MM.1S (cell line): Measurements from ENCODE around the gene POLE.

ENCODE experiments used
- DNase-seq: peaks from one replicate; pipeline ENCODE4 v3.0.0-alpha.2; 2015
- H2AFZ ChIP-seq: fragments of 300-600 bp; sonication (generic); 2 replicates; pipeline ENCODE4 v1.6.0; 2016; ENCODE audit warnings: antibody characterized with exemption, low read length
- H3F3A ChIP-seq: fragments of 300-600 bp; sonication (generic); 2 replicates; pipeline ENCODE4 v1.6.1; 2016; ENCODE audit warnings: mild to moderate bottlenecking, antibody characterized with exemption, low read length, moderate library complexity, mixed read lengths; ENCODE audit not compliant: insufficient read depth
- H3K27ac ChIP-seq: fragments of 300-600 bp; sonication (generic); 2 replicates; pipeline ENCODE4 v1.5.1; 2016; ENCODE audit warnings: mild to moderate bottlenecking, low read length
- H3K27me3 ChIP-seq: fragments of 300-600 bp; sonication (generic); replicated peaks from 2 replicates; pipeline ENCODE4 v1.6.0; 2016; ENCODE audit warnings: low read length; ENCODE audit not compliant: insufficient read depth
- H3K36me3 ChIP-seq: fragments of 300-600 bp; sonication (generic); replicated peaks from 2 replicates; pipeline ENCODE4 v1.6.1; 2016; ENCODE audit warnings: mild to moderate bottlenecking, low read length, mixed read lengths; ENCODE audit not compliant: insufficient read depth
- H3K4me1 ChIP-seq: fragments of 300-600 bp; sonication (generic); 2 replicates; pipeline ENCODE4 v1.6.1; 2016; ENCODE audit warnings: low read length, mixed read lengths
- H3K4me2 ChIP-seq: fragments of 300-600 bp; sonication (generic); 2 replicates; pipeline ENCODE4 v1.6.0; 2016; ENCODE audit warnings: low read depth, low read length
- H3K4me3 ChIP-seq: fragments of 300-600 bp; sonication (generic); 2 replicates; pipeline ENCODE4 v1.5.1; 2016; ENCODE audit warnings: low read length, mixed read lengths
- H3K79me2 ChIP-seq: fragments of 300-600 bp; sonication (generic); 2 replicates; pipeline ENCODE4 v1.6.1; 2016; ENCODE audit warnings: mixed run types, low read length, mixed read lengths
- H3K9ac ChIP-seq: fragments of 300-600 bp; sonication (generic); 2 replicates; pipeline ENCODE4 v1.6.1; 2016; ENCODE audit warnings: low read length, mixed read lengths
- H3K9me2 ChIP-seq: fragments of 300-600 bp; sonication (generic); replicated peaks from 2 replicates; pipeline ENCODE4 v1.6.1; 2016; ENCODE audit warnings: mild to moderate bottlenecking, low read length, mixed read lengths; ENCODE audit not compliant: insufficient read depth
- H3K9me3 ChIP-seq: fragments of 300-600 bp; sonication (generic); replicated peaks from 2 replicates; pipeline ENCODE4 v1.6.1; 2016; ENCODE audit warnings: mild to moderate bottlenecking, low read length, mixed read lengths; ENCODE audit not compliant: insufficient read depth
- H4K20me1 ChIP-seq: fragments of 300-600 bp; sonication (generic); 2 replicates; pipeline ENCODE4 v1.6.1; 2016; ENCODE audit warnings: mild to moderate bottlenecking, low read length, moderate library complexity, mixed read lengths; ENCODE audit not compliant: insufficient read depth
- CTCF ChIP-seq: fragments of 300-600 bp; sonication (generic); IDR thresholded peaks from 2 replicates; pipeline ENCODE4 v1.5.1; 2016; ENCODE audit warnings: antibody characterized with exemption, low read length, mixed read lengths
- EZH2 ChIP-seq: fragments of 300-600 bp; sonication (generic); optimal IDR thresholded peaks from 2 replicates; pipeline ENCODE3; 2017; ENCODE audit warnings: low read depth, mild to moderate bottlenecking, antibody characterized with exemption, low read length, mixed read lengths
- EZH2phosphoT487 ChIP-seq: fragments of 300-600 bp; sonication (generic); IDR thresholded peaks from 2 replicates; pipeline ENCODE4 v1.6.1; 2018; ENCODE audit warnings: antibody characterized with exemption, low read length

Gene POLE

GRCh38 chr12:132578118-132578517 lies 109.0 kb downstream of the POLE start:
- Histone ChIP-seq H3K27me3 (no peaks in the 10 kb centered on the region), H3K4me2 (no peak overlapping the region), H2AFZ (no peak overlapping the region), H3K4me3 (no peak overlapping the region), H3K9me3 (no peaks in the 10 kb centered on the region), H3K79me2 (no peaks in the 10 kb centered on the region), H4K20me1 (no peaks in the 10 kb centered on the region), H3F3A (no peaks in the 10 kb centered on the region), H3K36me3 (no peaks in the 10 kb centered on the region), H3K4me1 (no peaks in the 10 kb centered on the region), H3K9ac (no peak overlapping the region), H3K27ac (no peak overlapping the region), H3K9me2 (no peaks in the 10 kb centered on the region)
- no peak for TF ChIP-seq EZH2phosphoT487
- DNase-seq = no peak

GRCh38 chr12:132577191-132577920 lies 109.8 kb downstream of the POLE start:
- H3K9me2 ChIP-seq = no peaks in the 10 kb centered on the region
- H3K9ac ChIP-seq = no peak overlapping the region
- H2AFZ ChIP-seq = no peak overlapping the region
- H3K9me3 ChIP-seq = no peaks in the 10 kb centered on the region
- H3K79me2 ChIP-seq = no peaks in the 10 kb centered on the region
- no peak overlapping the region for H3K4me3 ChIP-seq
- no peaks in the 10 kb centered on the region for H4K20me1 ChIP-seq
- H3K4me2 ChIP-seq = no peak overlapping the region
- no peak for DNase-seq
- H3K36me3 ChIP-seq = no peaks in the 10 kb centered on the region
- H3F3A ChIP-seq = no peaks in the 10 kb centered on the region
- no peaks in the 10 kb centered on the region for H3K4me1 ChIP-seq
- H3K27ac ChIP-seq = no peak overlapping the region
- TF ChIP-seq CTCF (no peak), EZH2phosphoT487 (no peak), EZH2 (no peak)
- H3K27me3 ChIP-seq = no peaks in the 10 kb centered on the region

- no peak overlapping the region for H3K4me3 ChIP-seq
- no peaks in the 10 kb centered on the region for H3K79me2 ChIP-seq
- no peaks in the 10 kb centered on the region for H3K4me1 ChIP-seq
- no peaks in the 10 kb centered on the region for H4K20me1 ChIP-seq
- no peaks in the 10 kb centered on the region for H3K36me3 ChIP-seq
- H3K27ac ChIP-seq = no peak overlapping the region
- no peaks in the 10 kb centered on the region for H3F3A ChIP-seq
- no peaks in the 10 kb centered on the region for H3K9me3 ChIP-seq
- no peak overlapping the region for H3K9ac ChIP-seq
- no peaks in the 10 kb centered on the region for H3K9me2 ChIP-seq
- H2AFZ ChIP-seq = no peak overlapping the region
- no peak for DNase-seq
- H3K27me3 ChIP-seq = no peaks in the 10 kb centered on the region
- TF ChIP-seq EZH2 = no peak
- no peak for TF ChIP-seq EZH2phosphoT487
- TF ChIP-seq CTCF = no peak
- H3K4me2 ChIP-seq = no peak overlapping the region
Observed at GRCh38 chr12:132576701-132577100, 110.4 kb downstream of the POLE start.

- no peak for DNase-seq
- Histone ChIP-seq H3K79me2 (no peaks in the 10 kb centered on the region), H3K9ac (no peak overlapping the region), H3K36me3 (no peaks in the 10 kb centered on the region), H3K9me3 (no peaks in the 10 kb centered on the region), H3F3A (no peaks in the 10 kb centered on the region), H4K20me1 (no peaks in the 10 kb centered on the region), H3K4me2 (no peak overlapping the region), H3K4me1 (no peaks in the 10 kb centered on the region), H3K4me3 (no peak overlapping the region), H3K27ac (no peak overlapping the region), H3K27me3 (no peaks in the 10 kb centered on the region), H2AFZ (no peak overlapping the region), H3K9me2 (no peaks in the 10 kb centered on the region)
- no peak for TF ChIP-seq CTCF
- TF ChIP-seq EZH2phosphoT487 = no peak
- TF ChIP-seq EZH2 = no peak
Observed at GRCh38 chr12:132575661-132576060, 111.5 kb downstream of the POLE start.
